ENCODE data around the gene PCBP3. TPM values are rescaled to one million over a fixed set of nuclear protein-coding genes. Genes with fewer than 3 reads are reported as not detected.

PCBP3 gene
- total RNA-seq, 1 donor from 2014 or later: 3.8 TPM

DNA sequence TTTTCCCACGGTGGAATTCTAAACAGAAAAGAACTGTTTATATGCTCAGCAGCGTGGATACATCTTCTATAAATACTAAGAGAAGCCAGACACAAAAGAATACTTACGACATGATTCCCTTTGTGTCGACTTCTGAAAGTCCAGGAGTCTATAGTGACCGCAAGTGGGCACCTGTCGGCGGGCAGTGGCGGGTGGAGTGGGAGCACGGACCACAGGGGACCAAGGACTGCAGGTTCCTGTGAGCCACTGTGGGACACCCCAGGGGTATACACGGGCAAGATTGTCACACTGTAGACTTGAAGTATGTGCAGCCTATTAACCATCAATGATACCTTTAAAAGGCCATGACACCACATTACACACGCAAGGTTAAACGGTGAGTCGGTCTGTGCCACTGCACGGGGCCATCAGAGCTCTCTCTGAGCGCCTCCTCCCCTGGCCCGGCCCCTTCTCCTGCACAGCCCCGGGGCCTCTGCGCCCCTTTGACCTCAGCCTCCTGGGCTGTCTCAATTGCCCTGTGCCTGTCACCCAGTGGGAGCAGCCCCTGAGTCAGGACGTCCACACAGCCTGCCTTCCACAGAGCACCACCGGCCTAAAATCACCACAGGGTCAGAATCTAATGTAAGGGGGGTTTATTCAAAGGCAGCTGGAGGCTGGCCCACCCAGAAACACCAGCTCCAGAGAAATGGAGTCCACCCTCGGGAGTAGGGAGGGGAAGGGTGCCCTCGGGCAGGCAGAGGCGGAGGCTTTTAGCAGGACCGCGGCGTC lies 248.0 kb downstream of the PCBP3 start:
- TF ChIP-seq, protein P1, sequence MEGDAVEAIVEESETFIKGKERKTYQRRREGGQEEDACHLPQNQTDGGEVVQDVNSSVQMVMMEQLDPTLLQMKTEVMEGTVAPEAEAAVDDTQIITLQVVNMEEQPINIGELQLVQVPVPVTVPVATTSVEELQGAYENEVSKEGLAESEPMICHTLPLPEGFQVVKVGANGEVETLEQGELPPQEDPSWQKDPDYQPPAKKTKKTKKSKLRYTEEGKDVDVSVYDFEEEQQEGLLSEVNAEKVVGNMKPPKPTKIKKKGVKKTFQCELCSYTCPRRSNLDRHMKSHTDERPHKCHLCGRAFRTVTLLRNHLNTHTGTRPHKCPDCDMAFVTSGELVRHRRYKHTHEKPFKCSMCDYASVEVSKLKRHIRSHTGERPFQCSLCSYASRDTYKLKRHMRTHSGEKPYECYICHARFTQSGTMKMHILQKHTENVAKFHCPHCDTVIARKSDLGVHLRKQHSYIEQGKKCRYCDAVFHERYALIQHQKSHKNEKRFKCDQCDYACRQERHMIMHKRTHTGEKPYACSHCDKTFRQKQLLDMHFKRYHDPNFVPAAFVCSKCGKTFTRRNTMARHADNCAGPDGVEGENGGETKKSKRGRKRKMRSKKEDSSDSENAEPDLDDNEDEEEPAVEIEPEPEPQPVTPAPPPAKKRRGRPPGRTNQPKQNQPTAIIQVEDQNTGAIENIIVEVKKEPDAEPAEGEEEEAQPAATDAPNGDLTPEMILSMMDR (IDR thresholded peaks at IDR 0.05): no peak
- H3K9me3 ChIP-seq: no peaks in the 10 kb centered on the region
- intact Hi-C loops (cut with DNase I): no loop called here
- ATAC-seq: no peak
- no peaks in the 10 kb centered on the region for H3K36me3 ChIP-seq
- no peaks in the 10 kb centered on the region for H3K27me3 ChIP-seq
- H3K4me1 ChIP-seq: no peaks in the 10 kb centered on the region
- no peak overlapping the region for H3K27ac ChIP-seq
- no peak overlapping the region for H3K4me3 ChIP-seq
- no peak for DNase-seq

DNA sequence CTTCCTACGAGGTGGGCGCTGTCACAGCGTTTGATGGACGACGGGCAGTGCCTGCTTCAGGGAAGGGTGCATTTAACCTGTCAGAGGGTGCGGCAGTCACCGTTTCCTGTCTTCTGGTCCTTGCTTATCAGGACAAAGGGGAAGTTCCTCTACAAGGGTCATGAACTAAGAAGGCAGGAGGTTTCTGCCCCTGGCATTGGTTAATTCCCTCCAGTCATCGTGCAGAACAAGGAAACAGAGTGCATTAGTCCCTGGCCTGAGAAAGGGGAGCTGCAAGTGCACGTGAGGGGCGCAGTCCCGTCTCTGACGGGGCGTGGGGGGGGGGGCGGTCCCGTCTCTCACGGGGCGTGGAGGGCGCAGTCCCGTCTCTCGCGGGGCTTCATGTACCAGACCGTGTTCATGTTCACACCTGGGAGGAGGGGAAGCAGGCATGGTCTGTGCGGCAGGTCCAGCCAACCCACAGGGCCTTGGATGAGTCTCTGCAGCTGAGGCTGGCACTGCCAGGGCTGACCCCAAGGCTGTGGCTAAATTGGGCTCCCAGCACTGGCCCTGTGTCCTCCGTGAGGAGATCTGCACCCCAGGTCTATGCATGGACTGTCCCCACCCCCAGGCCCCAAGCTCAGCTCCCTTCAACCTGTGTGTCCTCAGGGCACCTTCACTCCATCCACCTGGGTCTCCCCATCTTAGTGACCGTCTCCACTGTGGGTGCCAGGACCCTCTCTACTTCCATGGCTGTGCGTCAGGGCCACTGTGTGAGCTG lies 248.8 kb downstream of the PCBP3 start:
- Histone ChIP-seq H3K4me3 (no peak overlapping the region), H3K27ac (no peak overlapping the region), H3K4me1 (no peaks in the 10 kb centered on the region), H3K36me3 (no peaks in the 10 kb centered on the region), H3K27me3 (no peaks in the 10 kb centered on the region), H3K9me3 (no peaks in the 10 kb centered on the region)
- TF ChIP-seq, protein P1 (IDR thresholded peaks at IDR 0.05): no peak
- ATAC-seq: peak; percentile 69
- intact Hi-C loops (cut with DNase I): no loop called here
- DNase-seq: no peak

DNA sequence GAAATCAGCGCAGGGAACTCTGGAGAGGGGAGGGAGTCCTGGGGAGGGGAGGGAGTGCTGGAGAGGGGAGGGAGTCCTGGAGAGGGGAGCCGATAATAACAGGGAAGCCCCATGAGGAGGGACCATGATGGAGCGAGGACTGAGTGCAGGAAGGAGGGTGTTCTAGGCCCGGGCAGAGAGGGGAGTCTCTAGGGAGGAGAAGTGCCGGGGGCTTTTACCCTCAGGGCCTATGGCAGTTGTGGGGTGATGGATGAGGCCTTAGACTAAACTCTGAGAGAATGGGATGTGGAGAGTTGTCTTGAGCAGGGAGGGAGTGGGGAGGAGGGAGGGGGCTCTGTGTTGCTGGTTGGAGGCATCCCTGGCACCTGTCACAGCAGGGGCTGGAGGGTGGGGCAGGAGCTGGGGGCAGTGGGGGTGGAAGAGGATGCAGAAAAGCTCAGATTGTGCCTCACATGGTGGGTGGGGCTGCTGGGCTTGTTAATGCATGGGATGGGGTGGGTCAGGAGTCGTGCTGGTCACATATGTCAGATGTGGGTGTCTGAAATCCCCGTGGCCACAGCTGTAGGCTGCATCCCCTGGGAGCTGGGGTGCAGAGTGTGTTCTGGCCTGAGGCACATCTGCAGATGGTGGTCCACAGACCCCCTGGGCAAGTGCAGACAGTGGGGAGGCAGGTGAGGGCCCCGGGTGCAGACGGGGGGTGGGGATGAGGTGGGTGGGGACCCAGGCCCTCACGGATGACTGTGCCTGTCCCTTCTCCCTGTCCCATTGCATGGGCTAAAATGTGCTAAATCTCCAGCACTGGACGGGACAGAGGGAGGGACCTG lies 249.6 kb downstream of the PCBP3 start:
- TF ChIP-seq, protein P1 (IDR thresholded peaks at IDR 0.05): no peak
- intact Hi-C loops (cut with DNase I): no loop called here
- ATAC-seq (no peak), DNase-seq (no peak)
- H3K36me3 ChIP-seq: no peaks in the 10 kb centered on the region
- no peaks in the 10 kb centered on the region for H3K9me3 ChIP-seq
- no peak overlapping the region for H3K27ac ChIP-seq
- H3K4me3 ChIP-seq: no peak overlapping the region
- H3K4me1 ChIP-seq: no peaks in the 10 kb centered on the region
- no peaks in the 10 kb centered on the region for H3K27me3 ChIP-seq

DNA sequence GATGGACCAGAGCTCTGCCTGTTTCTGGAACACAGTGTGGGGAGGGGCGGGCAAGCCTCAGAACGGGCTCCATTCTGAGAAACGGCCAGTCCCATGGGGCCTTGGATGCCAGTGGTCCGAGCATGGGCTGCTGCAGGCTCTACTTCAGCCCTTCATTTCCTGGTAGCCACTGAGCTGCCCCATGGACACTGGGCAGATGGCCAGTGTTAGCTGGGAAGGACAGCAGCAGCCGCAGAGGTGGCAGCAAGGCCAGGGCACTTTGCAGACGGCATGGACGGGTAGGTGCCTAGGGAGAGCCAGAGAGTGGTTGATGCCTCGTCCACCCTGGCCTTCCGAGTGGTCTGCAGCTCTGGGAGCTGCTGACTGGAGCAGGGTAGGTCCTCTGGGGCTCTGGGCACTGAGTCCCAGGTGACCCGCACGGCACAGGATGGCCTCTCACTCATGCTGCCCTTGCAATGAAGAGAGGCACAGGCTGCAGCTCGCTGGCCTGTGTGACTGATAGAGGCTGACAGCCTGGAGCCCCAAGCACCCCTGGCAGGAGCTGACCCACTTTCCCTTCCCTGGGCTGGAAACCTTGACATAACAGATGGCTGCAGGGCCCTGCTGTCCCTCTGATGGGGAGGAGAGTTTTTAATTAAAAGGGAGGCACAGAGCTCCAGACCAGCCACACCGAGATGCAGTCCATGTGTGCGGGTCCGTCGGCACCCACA lies 250.4 kb downstream of the PCBP3 start:
- TF ChIP-seq, protein P1 (IDR thresholded peaks at IDR 0.05): no peak
- H3K4me3 ChIP-seq: no peak overlapping the region
- no peaks in the 10 kb centered on the region for H3K9me3 ChIP-seq
- no peaks in the 10 kb centered on the region for H3K4me1 ChIP-seq
- H3K36me3 ChIP-seq: no peaks in the 10 kb centered on the region
- ATAC-seq: no peak
- no peak overlapping the region for H3K27ac ChIP-seq
- DNase-seq: no peak
- intact Hi-C loops (cut with DNase I): no loop called here
- no peaks in the 10 kb centered on the region for H3K27me3 ChIP-seq

DNA sequence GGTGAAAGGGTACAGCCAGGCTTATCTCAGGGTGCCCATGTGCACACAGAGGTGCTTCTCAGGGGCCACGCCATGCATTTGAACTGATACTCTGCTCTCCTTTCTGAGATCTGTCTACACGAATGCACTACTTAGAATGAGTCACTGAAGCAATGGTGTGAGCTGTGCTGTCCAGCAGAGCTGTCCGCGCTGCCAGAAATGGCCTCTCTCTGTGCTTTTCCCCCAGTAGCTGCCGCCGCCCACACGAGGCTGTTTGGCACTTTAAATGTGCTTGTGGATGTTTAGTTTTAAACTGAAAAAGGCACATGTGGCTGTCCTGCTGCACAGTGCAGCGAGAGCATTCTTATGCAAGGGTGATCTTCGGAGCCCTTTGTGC lies 250.9 kb downstream of the PCBP3 start:
- H3K27ac ChIP-seq: no peak overlapping the region
- DNase-seq (no peak), ATAC-seq (no peak)
- TF ChIP-seq, protein P1 (IDR thresholded peaks at IDR 0.05): no peak
- intact Hi-C loops (cut with DNase I): no loop called here
- no peak overlapping the region for H3K4me3 ChIP-seq
- H3K27me3 ChIP-seq: no peaks in the 10 kb centered on the region
- no peaks in the 10 kb centered on the region for H3K9me3 ChIP-seq
- no peaks in the 10 kb centered on the region for H3K4me1 ChIP-seq
- no peaks in the 10 kb centered on the region for H3K36me3 ChIP-seq
